ENCODE measurements around the gene TNFRSF6B.
A peak's percentile ranks its signal among the peaks of the same experiment; 100 is the strongest.

GRCh38 chr20:63657937-63658748 is 38.3 kb upstream of the TNFRSF6B start, which contains the start of gene RTEL1:
- TF ChIP-seq, protein P1, sequence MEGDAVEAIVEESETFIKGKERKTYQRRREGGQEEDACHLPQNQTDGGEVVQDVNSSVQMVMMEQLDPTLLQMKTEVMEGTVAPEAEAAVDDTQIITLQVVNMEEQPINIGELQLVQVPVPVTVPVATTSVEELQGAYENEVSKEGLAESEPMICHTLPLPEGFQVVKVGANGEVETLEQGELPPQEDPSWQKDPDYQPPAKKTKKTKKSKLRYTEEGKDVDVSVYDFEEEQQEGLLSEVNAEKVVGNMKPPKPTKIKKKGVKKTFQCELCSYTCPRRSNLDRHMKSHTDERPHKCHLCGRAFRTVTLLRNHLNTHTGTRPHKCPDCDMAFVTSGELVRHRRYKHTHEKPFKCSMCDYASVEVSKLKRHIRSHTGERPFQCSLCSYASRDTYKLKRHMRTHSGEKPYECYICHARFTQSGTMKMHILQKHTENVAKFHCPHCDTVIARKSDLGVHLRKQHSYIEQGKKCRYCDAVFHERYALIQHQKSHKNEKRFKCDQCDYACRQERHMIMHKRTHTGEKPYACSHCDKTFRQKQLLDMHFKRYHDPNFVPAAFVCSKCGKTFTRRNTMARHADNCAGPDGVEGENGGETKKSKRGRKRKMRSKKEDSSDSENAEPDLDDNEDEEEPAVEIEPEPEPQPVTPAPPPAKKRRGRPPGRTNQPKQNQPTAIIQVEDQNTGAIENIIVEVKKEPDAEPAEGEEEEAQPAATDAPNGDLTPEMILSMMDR (IDR thresholded peaks at IDR 0.05), result no peak
- TF ChIP-seq ELF1 (IDR thresholded peaks at IDR 0.05) (peak; percentile 63), CHD2 (IDR thresholded peaks at IDR 0.05; ENCODE audit: low read length, partially characterized antibody) (no peak), SIN3A (IDR thresholded peaks at IDR 0.05; ENCODE audit: borderline replicate concordance, low read depth, low read length) (peak; percentile 78; the same call in 1 of the 2 replicates), YY1 (IDR thresholded peaks at IDR 0.05; ENCODE audit: low read depth) (0 out of 2 replicates have a peak, but pooled peaks have one; percentile 46), POLR2AphosphoS5 (IDR thresholded peaks at IDR 0.05; ENCODE audit: low read depth, low read length) (peak; percentile 57; the same call in 1 of the 2 replicates), TAF1 (IDR thresholded peaks at IDR 0.05; ENCODE audit: borderline replicate concordance, low read depth, low read length) (peak; percentile 90), EP300 (IDR thresholded peaks at IDR 0.05; ENCODE audit: borderline replicate concordance in 1 of 2, low read depth in 1 of 2, low read length in 1 of 2) (peak in 1 of 2 experiments; percentile 36; a peak in 1 of 4 replicates)

All from SK-N-SH (cell line).